HEK293 (cell line): ENCODE data around the gene MAP3K4.

Experiments
- CTCF ChIP-seq: fragments of 450-650 bp; formaldehyde crosslinking; IDR thresholded peaks from 2 replicates; pipeline ENCODE4 v1.5.1; 2016; ENCODE audit warnings: missing biosample characterization, missing genetic modification characterization
- HOXC10 ChIP-seq: sonication (generic); formaldehyde crosslinking; IDR thresholded peaks from 2 replicates; pipeline ENCODE4 v1.8.1; 2023; ENCODE audit warnings: mild to moderate bottlenecking, missing genetic modification reagents
- MYNN ChIP-seq: fragments of 450-650 bp; formaldehyde crosslinking; IDR thresholded peaks from 2 replicates; pipeline ENCODE4 v1.5.1; 2016; ENCODE audit warnings: missing biosample characterization, missing genetic modification characterization, borderline replicate concordance
- MZF1 ChIP-seq: fragments of 450-650 bp; formaldehyde crosslinking; IDR thresholded peaks from 2 replicates; pipeline ENCODE4 v1.5.1; 2017; ENCODE audit warnings: missing biosample characterization, missing genetic modification characterization, borderline replicate concordance
- TCF7L2 ChIP-seq: IDR thresholded peaks from 2 replicates; pipeline ENCODE4 v1.6.1; 2011; ENCODE audit warnings: low read depth, mild to moderate bottlenecking, inconsistent platforms, low read length, moderate library complexity, borderline replicate concordance
- YY1 ChIP-seq: fragments of 450-650 bp; formaldehyde crosslinking; IDR thresholded peaks from 2 replicates; pipeline ENCODE4 v1.5.1; 2018; ENCODE audit warnings: missing biosample characterization, missing genetic modification characterization
- ZBTB49 ChIP-seq: fragments of 450-650 bp; formaldehyde crosslinking; IDR thresholded peaks from 2 replicates; pipeline ENCODE4 v1.5.1; 2016; ENCODE audit warnings: missing biosample characterization, missing genetic modification characterization, low read depth
- ZBTB8A ChIP-seq: fragments of 450-650 bp; formaldehyde crosslinking; IDR thresholded peaks from 2 replicates; pipeline ENCODE4 v1.5.1; 2016; ENCODE audit warnings: missing biosample characterization, missing genetic modification characterization
- ZNF639 ChIP-seq: fragments of 450-650 bp; formaldehyde crosslinking; IDR thresholded peaks from 2 replicates; pipeline ENCODE4 v1.5.1; 2016; ENCODE audit warnings: missing biosample characterization, missing genetic modification characterization
- TF ChIP-seq, protein P1 (sequence below): fragments of 450-650 bp; formaldehyde crosslinking; IDR thresholded peaks from 2 replicates; pipeline ENCODE4 v1.5.1; 2016; ENCODE audit warnings: missing biosample characterization, missing genetic modification characterization

DNA sequence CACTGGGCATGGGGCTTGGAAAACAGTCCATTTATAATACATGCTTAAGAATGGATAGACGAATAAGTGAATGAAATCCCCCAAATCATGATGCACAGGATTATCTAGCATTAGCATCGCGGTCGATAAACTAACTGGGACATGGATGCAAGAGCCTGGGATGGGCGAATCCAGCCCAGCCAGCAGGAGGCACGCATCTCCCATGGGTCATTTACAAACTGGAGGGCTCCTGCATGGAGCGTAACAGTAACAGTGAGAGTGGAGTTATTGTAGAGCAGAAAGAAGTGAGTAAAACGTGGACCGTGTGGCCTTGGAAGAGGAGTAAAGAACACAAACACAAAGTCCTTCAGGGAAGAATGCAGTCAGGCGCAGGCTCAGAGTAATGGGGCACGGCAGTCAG is 145.8 kb downstream of the MAP3K4 start:
- TF ChIP-seq YY1 (tag by site-specific recombination) (no peak), CTCF (tag by site-specific recombination) (no peak), ZBTB49 (tag by site-specific recombination) (no peak), MYNN (tag by site-specific recombination) (no peak), MZF1 (tag by site-specific recombination) (no peak), ZNF639 (tag by site-specific recombination) (no peak), HOXC10 (CRISPR knock-in tag) (no peak), ZBTB8A (no peak), TCF7L2 (no peak)
- TF ChIP-seq, protein P1, sequence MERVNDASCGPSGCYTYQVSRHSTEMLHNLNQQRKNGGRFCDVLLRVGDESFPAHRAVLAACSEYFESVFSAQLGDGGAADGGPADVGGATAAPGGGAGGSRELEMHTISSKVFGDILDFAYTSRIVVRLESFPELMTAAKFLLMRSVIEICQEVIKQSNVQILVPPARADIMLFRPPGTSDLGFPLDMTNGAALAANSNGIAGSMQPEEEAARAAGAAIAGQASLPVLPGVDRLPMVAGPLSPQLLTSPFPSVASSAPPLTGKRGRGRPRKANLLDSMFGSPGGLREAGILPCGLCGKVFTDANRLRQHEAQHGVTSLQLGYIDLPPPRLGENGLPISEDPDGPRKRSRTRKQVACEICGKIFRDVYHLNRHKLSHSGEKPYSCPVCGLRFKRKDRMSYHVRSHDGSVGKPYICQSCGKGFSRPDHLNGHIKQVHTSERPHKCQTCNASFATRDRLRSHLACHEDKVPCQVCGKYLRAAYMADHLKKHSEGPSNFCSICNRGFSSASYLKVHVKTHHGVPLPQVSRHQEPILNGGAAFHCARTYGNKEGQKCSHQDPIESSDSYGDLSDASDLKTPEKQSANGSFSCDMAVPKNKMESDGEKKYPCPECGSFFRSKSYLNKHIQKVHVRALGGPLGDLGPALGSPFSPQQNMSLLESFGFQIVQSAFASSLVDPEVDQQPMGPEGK (tag by site-specific recombination), result no peak
